H1 (cell line): ENCODE results near the gene TMEM183A. TPM values are rescaled to one million over a fixed set of nuclear protein-coding genes. Genes with fewer than 3 reads are reported as not detected.

Experiments
- CTCF ChIA-PET: fragments of 300-600 bp; sonication (Branson Sonifier 250); formaldehyde crosslinking; loops from one replicate; lab custom pipeline; 2021; ENCODE audit not compliant: partially characterized antibody; lab: Charles Lee
- POLR2A ChIA-PET: fragments of 300-600 bp; sonication (Branson Sonifier 250); formaldehyde crosslinking; loops from one replicate; lab custom pipeline; 2021; ENCODE audit warnings: inconsistent platforms; ENCODE audit not compliant: partially characterized antibody; lab: Charles Lee
- DNase-seq, 2 experiments: peaks; one replicate each; pipeline versions ENCODE4 v3.0.0 to v3.0.0-alpha.2; 2010 to 2022; ENCODE audit warnings: low spot score in 2 of 2, low read depth in 1 of 2, mixed read lengths in 1 of 2
- FAIRE-seq: peaks from 2 replicates; lab custom pipeline; 2011; peaks lifted over from hg19 to GRCh38; lab: Jason Lieb, UNC
- H2AFZ ChIP-seq: 2 replicates; pipeline ENCODE4 v1.8.1; 2012; ENCODE audit warnings: low read length, inconsistent platforms
- H2AK5ac ChIP-seq: 2 replicates; pipeline ENCODE4 v1.6.1; 2013; ENCODE audit warnings: low read depth, low read length
- H2BK120ac ChIP-seq: replicated peaks from 2 replicates; pipeline ENCODE3; 2013; ENCODE audit warnings: low read depth, low read length, inconsistent platforms
- H2BK12ac ChIP-seq: 2 replicates; pipeline ENCODE4 v1.6.1; 2013; ENCODE audit warnings: low read depth, low read length
- H2BK15ac ChIP-seq: 2 replicates; pipeline ENCODE4 v1.6.1; 2013; ENCODE audit warnings: low read length
- H2BK20ac ChIP-seq: 2 replicates; pipeline ENCODE4 v1.6.1; 2013; ENCODE audit warnings: low read length
- H2BK5ac ChIP-seq: 2 replicates; pipeline ENCODE4 v1.6.1; 2013; ENCODE audit warnings: low read depth, low read length
- H3K14ac ChIP-seq: 2 replicates; pipeline ENCODE4 v1.6.1; 2013; ENCODE audit warnings: inconsistent platforms; ENCODE audit not compliant: insufficient read length
- H3K18ac ChIP-seq: 2 replicates; pipeline ENCODE4 v1.6.1; 2013; ENCODE audit warnings: low read length; ENCODE audit errors: extremely low read depth
- H3K23ac ChIP-seq: 2 replicates; pipeline ENCODE4 v1.6.1; 2013; ENCODE audit warnings: inconsistent platforms; ENCODE audit not compliant: insufficient read length
- H3K23me2 ChIP-seq: 2 replicates; pipeline ENCODE4 v1.6.1; 2013; ENCODE audit warnings: low read depth, low read length
- H3K27ac ChIP-seq: 2 replicates; pipeline ENCODE4 v1.6.1; 2011; ENCODE audit warnings: low read depth, low read length, inconsistent platforms
- H3K27me3 ChIP-seq, 4 experiments: replicated peaks in 1 of 4; 1 replicate in 1 of 4; 2 replicates in 3 of 4; pipeline versions ENCODE4 v1.6.1 to v1.8.1; 2011 to 2013; ENCODE audit warnings: low read length in 3 of 4, mild to moderate bottlenecking in 3 of 4, inconsistent platforms in 2 of 4, mixed read lengths in 2 of 4, moderate library complexity in 1 of 4; ENCODE audit not compliant: control insufficient read depth in 3 of 4, insufficient read depth in 3 of 4; ENCODE audit errors: extremely low read depth in 1 of 4
- H3K36me3 ChIP-seq, 4 experiments: 2 replicates each; pipeline versions ENCODE4 v1.6.1 to v1.8.1; 2011 to 2013; ENCODE audit warnings: mild to moderate bottlenecking in 4 of 4, low read length in 3 of 4, moderate library complexity in 2 of 4, control low read depth in 1 of 4, inconsistent platforms in 1 of 4; ENCODE audit not compliant: insufficient read depth in 4 of 4, control insufficient read depth in 2 of 4
- H3K4ac ChIP-seq: replicated peaks from 2 replicates; pipeline ENCODE3; 2013; ENCODE audit warnings: low read length, low read depth, mixed read lengths, inconsistent platforms; ENCODE audit not compliant: insufficient read length
- H3K4me1 ChIP-seq, 4 experiments: replicated peaks in 1 of 4; 1 replicate in 1 of 4; 2 replicates in 3 of 4; pipeline versions ENCODE4 v1.6.1 to v1.8.1; 2011 to 2013; ENCODE audit warnings: low read length in 3 of 4, inconsistent platforms in 2 of 4, mixed read lengths in 1 of 4; ENCODE audit not compliant: insufficient read depth in 4 of 4, control insufficient read depth in 3 of 4
- H3K4me2 ChIP-seq, 2 experiments: 2 replicates each; pipeline versions ENCODE4 v1.6.1 to v1.8.1; 2011 to 2013; ENCODE audit warnings: low read depth in 2 of 2, low read length in 2 of 2, control low read depth in 1 of 2, inconsistent platforms in 1 of 2, mild to moderate bottlenecking in 1 of 2; ENCODE audit not compliant: insufficient read depth in 1 of 2
- H3K4me3 ChIP-seq, 4 experiments: fragments of 200-600, 300-600 bp in 1 of 4; sonication (generic), shearing (Covaris generic), sonication (Bioruptor Twin) in 1 of 4; 2 replicates each; pipeline versions ENCODE4 v1.5.1 to v1.8.1; 2011 to 2016; ENCODE audit warnings: low read length in 4 of 4, low read depth in 3 of 4, control low read depth in 2 of 4, inconsistent platforms in 2 of 4, mild to moderate bottlenecking in 2 of 4, mixed read lengths in 1 of 4, moderate library complexity in 1 of 4; ENCODE audit not compliant: insufficient read depth in 2 of 4; ENCODE audit errors: extremely low read depth in 1 of 4
- H3K56ac ChIP-seq: replicated peaks from 2 replicates; pipeline ENCODE3; 2013; ENCODE audit warnings: low read depth, mild to moderate bottlenecking, mixed read lengths, low read length, inconsistent platforms; ENCODE audit not compliant: insufficient read length
- H3K79me1 ChIP-seq: 2 replicates; pipeline ENCODE4 v1.6.1; 2013; ENCODE audit warnings: low read depth, low read length, control low read depth
- H3K79me2 ChIP-seq, 2 experiments: 2 replicates each; pipeline versions ENCODE4 v1.6.1 to v1.8.1; 2012 to 2013; ENCODE audit warnings: low read length in 2 of 2, mild to moderate bottlenecking in 2 of 2, inconsistent platforms in 1 of 2; ENCODE audit not compliant: insufficient read depth in 2 of 2, control insufficient read depth in 1 of 2
- H3K9ac ChIP-seq, 4 experiments: replicated peaks in 1 of 4; 1 replicate in 1 of 4; 2 replicates in 3 of 4; pipeline versions ENCODE4 v1.6.1 to v1.8.1; 2011 to 2013; ENCODE audit warnings: low read depth in 3 of 4, low read length in 3 of 4, control low read depth in 2 of 4, mild to moderate bottlenecking in 2 of 4, moderate library complexity in 2 of 4, inconsistent platforms in 1 of 4; ENCODE audit errors: extremely low read depth in 1 of 4
- H3K9me3 ChIP-seq, 2 experiments: 2 replicates each; pipeline versions ENCODE4 v1.6.1 to v1.8.1; 2012 to 2013; ENCODE audit warnings: mild to moderate bottlenecking in 2 of 2, moderate library complexity in 2 of 2, control low read depth in 1 of 2, inconsistent platforms in 1 of 2, low read depth in 1 of 2, low read length in 1 of 2, mixed read lengths in 1 of 2; ENCODE audit not compliant: insufficient read depth in 2 of 2
- H4K20me1 ChIP-seq, 2 experiments: replicated peaks in 1 of 2; 2 replicates each; pipeline versions ENCODE3 to v1.8.1; 2011 to 2013; ENCODE audit warnings: inconsistent platforms in 2 of 2, low read length in 2 of 2, mild to moderate bottlenecking in 1 of 2; ENCODE audit not compliant: insufficient read depth in 2 of 2, control insufficient read depth in 1 of 2
- H4K5ac ChIP-seq: 2 replicates; pipeline ENCODE4 v1.6.1; 2013; ENCODE audit warnings: low read length, low read depth, mixed read lengths, inconsistent platforms; ENCODE audit not compliant: insufficient read length
- H4K8ac ChIP-seq: 2 replicates; pipeline ENCODE4 v1.8.0; 2013; ENCODE audit warnings: mild to moderate bottlenecking, moderate library complexity, low read length, inconsistent platforms; ENCODE audit not compliant: insufficient read depth; ENCODE audit errors: extremely low read depth
- H4K91ac ChIP-seq: replicated peaks from 2 replicates; pipeline ENCODE3; 2013; ENCODE audit warnings: low read length, mixed read lengths, inconsistent platforms; ENCODE audit not compliant: insufficient read length
- E2F6 ChIP-seq: IDR thresholded peaks from 2 replicates; pipeline ENCODE4 v1.6.1; 2012; ENCODE audit warnings: inconsistent platforms
- NANOG ChIP-seq: IDR thresholded peaks from 2 replicates; pipeline ENCODE4 v1.6.1; 2011; ENCODE audit warnings: low read length, low read depth, mild to moderate bottlenecking, inconsistent platforms; ENCODE audit not compliant: insufficient read depth, poor library complexity, severe bottlenecking
- WGBS, 2 experiments: shearing (Covaris generic) in 1 of 2; methylation state at CpG; one replicate each; pipeline versions ENCODE4 v1.1.6 to v1.1.7; 2013 to 2015; ENCODE audit warnings: low lambda C conversion rate in 2 of 2, mixed read lengths in 2 of 2, inconsistent platforms in 1 of 2, low coverage in 1 of 2, missing lambda C conversion rate in 1 of 2; ENCODE audit not compliant: insufficient replicate concordance in 2 of 2, insufficient coverage in 1 of 2, insufficient read length in 1 of 2; ENCODE audit errors: extremely low coverage in 1 of 2, missing lambda C conversion rate in 1 of 2; 5-methylcytosine and 5-hydroxymethylcytosine counted together
- polyA plus RNA-seq, 7 experiments: library from polyadenylated mRNA; depleted of rRNA in 3 of 7; stranded (reverse) in 5 of 7; unstranded in 2 of 7; fragments of >200 nt in 5 of 7; fragments of 200-250 nt in 2 of 7; gene quantifications; 1 replicate in 5 of 7; 2 replicates in 1 of 7; 4 replicates in 1 of 7; pipeline versions ENCODE4 v1.2.1 to v1.2.3, GENCODE V29; 2011 to 2013; ENCODE audit warnings: missing spikeins in 2 of 7, mixed read lengths in 2 of 7
- total RNA-seq: library from RNA; stranded (reverse); fragmentation: NEBNext Ultra II Directional; extraction: Animal tissue kit (Norgen Biotek cat#: 25700); gene quantifications from 2 replicates; pipeline ENCODE4 v1.2.1, GENCODE V29; 2021

Gene TMEM183A
- total and polyA plus RNA-seq, 2 of the 8 experiments (the other 6 are each of a cell fraction or from before 2014, with no cell fraction given): 107 to 173 TPM

- H2AFZ ChIP-seq: no peak overlapping the region
- H3K4me3 ChIP-seq: no peak overlapping the region
- H4K5ac ChIP-seq: no peak overlapping the region
- no peak overlapping the region for H4K91ac ChIP-seq
- H4K20me1 ChIP-seq: peaks cover 0 to 7% of the 10 kb centered on the region in 2 experiments
- peaks cover 0 to 6% of the 10 kb centered on the region in 2 experiments; a peak in 2 of 4 replicates for H3K79me2 ChIP-seq
- H3K56ac ChIP-seq: no peak overlapping the region
- H3K4ac ChIP-seq: no peak overlapping the region
- no peak for FAIRE-seq
- H3K27ac ChIP-seq: no peak overlapping the region
- CTCF ChIA-PET: interaction anchor here (1.5 kb wide), 1 partner anchor 30 kb away, joined by 3 read pairs; no protein-coding TSS in a partner anchor
- H3K9ac ChIP-seq: no peak overlapping the region
- no peaks in the 10 kb centered on the region for H3K27me3 ChIP-seq
- H2BK5ac ChIP-seq: no peak overlapping the region
- POLR2A ChIA-PET: interaction anchor here (2.4 kb wide), 1 partner anchor 10 kb away, joined by 9 read pairs; the partner anchor contains the start of gene TMEM183A
- no peak overlapping the region for H2BK120ac ChIP-seq
- no peak overlapping the region for H3K18ac ChIP-seq
- H2BK12ac ChIP-seq: no peak overlapping the region
- no peak overlapping the region for H2BK15ac ChIP-seq
- no peak overlapping the region for H4K8ac ChIP-seq
- no peak overlapping the region for H2BK20ac ChIP-seq
- peaks cover 36 to 74% (median 60%) of the 10 kb centered on the region in 4 experiments for H3K36me3 ChIP-seq
- no peak overlapping the region for H2AK5ac ChIP-seq
- no peak for DNase-seq
- H3K9me3 ChIP-seq: no peaks in the 10 kb centered on the region
- H3K23me2 ChIP-seq: peaks cover under 1% of the 10 kb centered on the region; the same call in 1 of the 2 replicates
- H3K14ac ChIP-seq: no peak overlapping the region
- H3K23ac ChIP-seq: no peak overlapping the region
- TF ChIP-seq NANOG (no peak), E2F6 (no peak)
- H3K4me2 ChIP-seq: no peak overlapping the region
- H3K4me1 ChIP-seq: no peaks in the 10 kb centered on the region
- WGBS, 2 experiments: 90% methylated on average over 4 of the region's 4 CpGs; no CpG with 5 or more reads in 1 of the 2 experiments
- no peaks in the 10 kb centered on the region for H3K79me1 ChIP-seq
Observed at GRCh38 chr1:203017061-203017460, 9.9 kb downstream of the TMEM183A start.
